IMR-90 (cell line): ENCODE data around the gene RAI14. TPM values are rescaled to one million over a fixed set of nuclear protein-coding genes. Genes with fewer than 3 reads are reported as not detected.

ENCODE experiments used
- ATAC-seq: fragments of 200-7000 bp; cut with Tn5 transposase; 2 replicates; pipeline ENCODE4 v1.9.1; 2020; ENCODE audit warnings: low read depth, mild to moderate bottlenecking, moderate library complexity
- BruUV-seq: library from RNA; stranded (reverse); fragments of 400-500 nt; replicated peaks from 2 replicates; lab custom pipeline; 2021; lab: Mats Ljungman, UMichigan
- CTCF ChIA-PET: fragments of 300-600 bp; formaldehyde crosslinking; extraction: SDS; loops from one replicate; lab custom pipeline; 2021; ENCODE audit warnings: antibody characterized with exemption; lab: Yijun Ruan, JAX
- POLR2A ChIA-PET: fragments of 300-600 bp; sonication (Branson Sonifier 250); formaldehyde crosslinking; loops from one replicate; lab custom pipeline; 2022; ENCODE audit warnings: antibody characterized with exemption; ENCODE audit not compliant: unreplicated experiment; lab: Charles Lee
- DNase-seq: peaks from one replicate; pipeline ENCODE4 v3.0.0; 2013
- H2AFZ ChIP-seq: replicated peaks from 2 replicates; pipeline ENCODE3; 2013; ENCODE audit warnings: low read length, mild to moderate bottlenecking; ENCODE audit not compliant: poor library complexity
- H2AK5ac ChIP-seq: 2 replicates; pipeline ENCODE4 v1.6.1; 2013; ENCODE audit warnings: low read depth, low read length, inconsistent platforms
- H2AK9ac ChIP-seq: replicated peaks from 2 replicates; pipeline ENCODE3; 2013; ENCODE audit warnings: mild to moderate bottlenecking, low read depth, low read length, moderate library complexity; ENCODE audit not compliant: poor library complexity
- H2BK120ac ChIP-seq: 2 replicates; pipeline ENCODE4 v1.6.1; 2013; ENCODE audit warnings: low read depth, low read length, inconsistent platforms
- H2BK15ac ChIP-seq: 3 replicates; pipeline ENCODE4 v1.6.1; 2013; ENCODE audit warnings: low read depth, low read length, inconsistent platforms
- H2BK20ac ChIP-seq: 2 replicates; pipeline ENCODE4 v1.6.1; 2013; ENCODE audit warnings: low read depth, mild to moderate bottlenecking, inconsistent platforms, low read length, moderate library complexity
- H2BK5ac ChIP-seq: 2 replicates; pipeline ENCODE4 v1.6.1; 2013; ENCODE audit warnings: mild to moderate bottlenecking, low read depth, low read length, inconsistent platforms; ENCODE audit not compliant: poor library complexity, severe bottlenecking
- H3K14ac ChIP-seq: replicated peaks from 2 replicates; pipeline ENCODE4 v1.6.1; 2013; ENCODE audit warnings: low read depth, low read length, inconsistent platforms
- H3K18ac ChIP-seq: 2 replicates; pipeline ENCODE4 v1.6.1; 2013; ENCODE audit warnings: low read depth, low read length, control low read depth
- H3K23ac ChIP-seq: 2 replicates; pipeline ENCODE4 v1.6.1; 2013; ENCODE audit warnings: low read depth, low read length, inconsistent platforms
- H3K27ac ChIP-seq: 2 replicates; pipeline ENCODE4 v1.5.1; 2013; ENCODE audit warnings: mild to moderate bottlenecking, control low read depth, low read length; ENCODE audit not compliant: insufficient read depth
- H3K27me3 ChIP-seq: 2 replicates; pipeline ENCODE4 v1.6.1; 2013; ENCODE audit warnings: low read length; ENCODE audit not compliant: control insufficient read depth, insufficient read depth
- H3K36me3 ChIP-seq: 2 replicates; pipeline ENCODE4 v1.6.1; 2013; ENCODE audit warnings: low read length, mixed read lengths; ENCODE audit not compliant: control insufficient read depth, insufficient read depth
- H3K4ac ChIP-seq: 2 replicates; pipeline ENCODE4 v1.6.1; 2013; ENCODE audit warnings: low read depth, low read length, inconsistent platforms
- H3K4me1 ChIP-seq: 2 replicates; pipeline ENCODE4 v1.6.1; 2013; ENCODE audit warnings: low read length, mixed read lengths; ENCODE audit not compliant: control insufficient read depth, insufficient read depth
- H3K4me2 ChIP-seq: 2 replicates; pipeline ENCODE4 v1.6.1; 2013; ENCODE audit warnings: low read depth, mild to moderate bottlenecking, control low read depth, low read length, moderate library complexity
- H3K4me3 ChIP-seq: 2 replicates; pipeline ENCODE4 v1.5.1; 2013; ENCODE audit warnings: low read depth, mild to moderate bottlenecking, control low read depth, low read length, moderate library complexity; ENCODE audit not compliant: insufficient read depth
- H3K56ac ChIP-seq: 2 replicates; pipeline ENCODE4 v1.6.1; 2013; ENCODE audit warnings: low read length, inconsistent platforms; ENCODE audit not compliant: insufficient read depth; ENCODE audit errors: extremely low read depth
- H3K79me1 ChIP-seq, 2 experiments: 2 replicates each; pipeline ENCODE4 v1.6.1; 2013; ENCODE audit warnings: low read length in 2 of 2, inconsistent platforms in 1 of 2, low read depth in 1 of 2
- H3K9ac ChIP-seq: 2 replicates; pipeline ENCODE4 v1.6.1; 2013; ENCODE audit warnings: low read depth, low read length, control low read depth
- H3K9me1 ChIP-seq: 2 replicates; pipeline ENCODE4 v1.6.1; 2013; ENCODE audit warnings: low read length, inconsistent platforms; ENCODE audit not compliant: insufficient read depth
- H3K9me3 ChIP-seq: 2 replicates; pipeline ENCODE4 v1.6.1; 2013; ENCODE audit warnings: low read length; ENCODE audit not compliant: control insufficient read depth, insufficient read depth
- H4K20me1 ChIP-seq: 2 replicates; pipeline ENCODE4 v1.6.1; 2013; ENCODE audit warnings: low read length, inconsistent platforms; ENCODE audit not compliant: insufficient read depth
- H4K5ac ChIP-seq: 2 replicates; pipeline ENCODE4 v1.6.1; 2013; ENCODE audit warnings: mild to moderate bottlenecking, low read depth, low read length, control low read depth
- H4K8ac ChIP-seq, 2 experiments: 2 replicates each; pipeline ENCODE4 v1.6.1; 2013; ENCODE audit warnings: low read depth in 2 of 2, low read length in 2 of 2, control low read depth in 1 of 2, inconsistent platforms in 1 of 2
- H4K91ac ChIP-seq: 2 replicates; pipeline ENCODE4 v1.6.1; 2013; ENCODE audit warnings: low read depth, low read length, inconsistent platforms; ENCODE audit not compliant: insufficient read depth
- ELK1 ChIP-seq: fragments of 150-350 bp; IDR thresholded peaks from 2 replicates; pipeline ENCODE4 v1.6.1; 2016; ENCODE audit warnings: low read depth, mild to moderate bottlenecking, low read length, moderate library complexity, borderline replicate concordance
- MAFK ChIP-seq: IDR thresholded peaks from 2 replicates; pipeline ENCODE4 v1.6.1; 2012; ENCODE audit warnings: low read depth, low read length, improper control_type of control experiment
- NFE2L2 ChIP-seq: fragments of 150-350 bp; IDR thresholded peaks from 2 replicates; pipeline ENCODE4 v1.6.1; 2016; ENCODE audit warnings: low read depth, mild to moderate bottlenecking, low read length
- RCOR1 ChIP-seq: IDR thresholded peaks from 2 replicates; pipeline ENCODE4 v1.6.1; 2012; ENCODE audit warnings: mild to moderate bottlenecking, low read length, improper control_type of control experiment; ENCODE audit not compliant: insufficient replicate concordance
- WGBS, 2 experiments: methylation state at CpG; one replicate each; pipeline versions ENCODE4 v1.1.5 to v1.1.7; 2013; ENCODE audit warnings: missing lambda C conversion rate in 2 of 2; ENCODE audit not compliant: insufficient read length in 1 of 2; ENCODE audit errors: extremely low coverage in 2 of 2; 5-methylcytosine and 5-hydroxymethylcytosine counted together
- dilution Hi-C: fragments of 300-500 bp; cut with HindIII; formaldehyde crosslinking; loops from one replicate; pipeline ENCODE4 v1.14.3; 2018; ENCODE audit warnings: low sequenced_read_pairs; ENCODE audit not compliant: unreplicated experiment
- in situ Hi-C: fragments of 300-500 bp; cut with MboI; formaldehyde crosslinking; loops from 3 replicates; pipeline ENCODE4 v1.14.3; 2019; ENCODE audit warnings: low sequenced_read_pairs, inconsistent platforms, mixed read lengths
- intact Hi-C: fragments of 100-400 bp; cut with micrococcal nuclease; formaldehyde crosslinking; loops from 2 replicates; pipeline ENCODE4 v1.10.0; 2022
- polyA plus RNA-seq, 3 experiments: library from polyadenylated mRNA; depleted of rRNA; stranded (reverse); fragments of >200 nt; gene quantifications; 2 replicates each; pipeline ENCODE4 v1.2.3, GENCODE V29; 2012; ENCODE audit warnings: low replicate concordance in 1 of 3
- total RNA-seq: library from RNA; depleted of rRNA; stranded (reverse); fragments of >200 nt; gene quantifications from 2 replicates; pipeline ENCODE4 v1.2.3, GENCODE V29; 2012

The RAI14 gene
- total and polyA plus RNA-seq, 2 of the 4 experiments (the other 2 are of a cell fraction) = 221 to 267 TPM

- in situ Hi-C loops = no loop called here
- H3K9ac ChIP-seq = no peak overlapping the region
- DNase-seq = peak; percentile 50
These were observed 187.4 kb downstream of the RAI14 start for GRCh38 chr5:34843497-34843896.

More at GRCh38 chr5:34843497-34843896, 187.4 kb downstream of the RAI14 start:
- ChIA-PET CTCF (no interaction called here), POLR2A (no interaction called here)
- no TSS peak for BruUV-seq
- peaks cover 4% of the 10 kb centered on the region; the same call in 1 of the 2 replicates for H3K9me1 ChIP-seq
- H3K4me3 ChIP-seq = no peak overlapping the region
- WGBS, 2 experiments = 20% methylated on average over 1 of the region's 2 CpGs; no CpG with 5 or more reads in 1 of the 2 experiments
- H3K27me3 ChIP-seq = no peaks in the 10 kb centered on the region
- no peak overlapping the region for H2AK5ac ChIP-seq
- H2AK9ac ChIP-seq = no peak overlapping the region
- H3K79me1 ChIP-seq = no peaks in the 10 kb centered on the region
- no peak overlapping the region for H3K18ac ChIP-seq
- H3K4me2 ChIP-seq = no peak overlapping the region
- intact Hi-C loops (loop anchor here (5.0 kb wide), 1 partner anchor 54 kb away; no protein-coding TSS in a partner anchor), dilution Hi-C loops (no loop called here)
- no peak; the same call in 1 of the 2 replicates for ATAC-seq
- no peak overlapping the region for H4K5ac ChIP-seq
- TF ChIP-seq ELK1 (no peak), NFE2L2 (no peak), RCOR1 (no peak), MAFK (peak; percentile 49; the same call in 1 of the 2 replicates)
- H2BK20ac ChIP-seq = no peak overlapping the region
- no peak overlapping the region for H3K27ac ChIP-seq
- H2BK5ac ChIP-seq = no peak overlapping the region
- no peaks in the 10 kb centered on the region for H3K36me3 ChIP-seq
- H2BK120ac ChIP-seq = no peak overlapping the region
- H3K9me3 ChIP-seq = peaks cover under 1% of the 10 kb centered on the region; the same call in 1 of the 2 replicates
- no peak overlapping the region for H3K23ac ChIP-seq
- no peak overlapping the region for H4K91ac ChIP-seq
- H3K14ac ChIP-seq = no peak overlapping the region
- H3K4ac ChIP-seq = no peak overlapping the region
- no peak overlapping the region for H3K56ac ChIP-seq
- H2BK15ac ChIP-seq = no peak overlapping the region
- H4K8ac ChIP-seq = no peak overlapping the region
- H3K4me1 ChIP-seq = peaks cover 3% of the 10 kb centered on the region; the same call in 1 of the 2 replicates
- no peaks in the 10 kb centered on the region for H4K20me1 ChIP-seq
- H2AFZ ChIP-seq = no peak overlapping the region
